DMS153 (cell line): ENCODE results near the gene SMO.

Source experiments
- DNase-seq: peaks from one replicate; lab custom pipeline; 2025; lab: John Stamatoyannopoulos, UW

SMO gene

GRCh38 chr7:129188372-129188891 is at the start of gene SMO:
Gene SMO, plus strand, starts transcription at chr7:129188633. Its CDS starts 519 bp downstream, at chr7:129189152.
- no peak for DNase-seq

- DNase-seq: no peak
These were observed 44.7 kb upstream of the SMO start for GRCh38 chr7:129143724-129144094.

GRCh38 chr7:129144095-129144833 is 44.2 kb upstream of the SMO start, which contains the start of gene TSPAN33:
Gene TSPAN33, plus strand, starts transcription at chr7:129144707. Its CDS starts 274 bp downstream, at chr7:129144981.
- no peak for DNase-seq

- no peak for DNase-seq
These were observed 43.4 kb upstream of the SMO start for GRCh38 chr7:129144834-129145668.

- DNase-seq: no peak
These were observed 42.0 kb upstream of the SMO start for GRCh38 chr7:129146237-129146979.

- no peak for DNase-seq
These were observed 40.7 kb upstream of the SMO start for GRCh38 chr7:129147731-129148130.

GRCh38 chr7:129149511-129149910 is 38.9 kb upstream of the SMO start:
- DNase-seq: no peak

GRCh38 chr7:129150199-129150996 is 38.0 kb upstream of the SMO start:
- no peak for DNase-seq

- no peak for DNase-seq
These were observed 30.8 kb upstream of the SMO start for GRCh38 chr7:129157651-129158050.

GRCh38 chr7:129159539-129159938 is 28.9 kb upstream of the SMO start:
- no peak for DNase-seq

- DNase-seq: no peak
These were observed 28.1 kb upstream of the SMO start for GRCh38 chr7:129160161-129160905.

- no peak for DNase-seq
These were observed 26.8 kb upstream of the SMO start for GRCh38 chr7:129161524-129162225.

GRCh38 chr7:129162732-129163131 is 25.7 kb upstream of the SMO start:
- no peak for DNase-seq

- no peak for DNase-seq
These were observed 24.4 kb upstream of the SMO start for GRCh38 chr7:129163875-129164544.

GRCh38 chr7:129166745-129167144 is 21.7 kb upstream of the SMO start:
- DNase-seq: no peak

GRCh38 chr7:129167817-129168216 is 20.6 kb upstream of the SMO start:
- no peak for DNase-seq

- DNase-seq: peak; percentile 36
These were observed 20.0 kb upstream of the SMO start for GRCh38 chr7:129168231-129169021.

- DNase-seq: peak; percentile 28
These were observed 19.2 kb upstream of the SMO start for GRCh38 chr7:129169171-129169671.
